Activated T-helper 17 cell treated with anti-CD3 and anti-CD28 coated beads, Interleukin-2, amount 50 U/mL, for 72 hours (primary cell): Measurements from ENCODE around the gene MILR1. TPM values are rescaled to one million over a fixed set of nuclear protein-coding genes. Genes with fewer than 3 reads are reported as not detected.
"Not testable (repeated sequence)": the region's sequence is repeated elsewhere in the genome, so short reads cannot be mapped to it uniquely, and the experiment has no call there.

Experiments
- ATAC-seq: fragments of 150-1000 bp; cut with Tn5 transposase; replicated peaks from 2 replicates; pipeline ENCODE4 v1.10.0; 2021; ENCODE audit warnings: mild to moderate bottlenecking, moderate library complexity
- H3K27ac Mint-ChIP-seq: one replicate; pipeline ENCODE4 v1.8.0; 2022; ENCODE audit warnings: mixed read lengths
- H3K27me3 Mint-ChIP-seq: one replicate; pipeline ENCODE4 v1.8.0; 2022; ENCODE audit warnings: mixed read lengths
- H3K36me3 Mint-ChIP-seq: one replicate; pipeline ENCODE4 v1.8.0; 2022; ENCODE audit warnings: low read depth, mild to moderate bottlenecking, mixed read lengths
- H3K4me1 Mint-ChIP-seq: one replicate; pipeline ENCODE4 v1.8.0; 2022; ENCODE audit warnings: mixed read lengths
- H3K4me3 Mint-ChIP-seq: one replicate; pipeline ENCODE4 v1.8.0; 2022; ENCODE audit warnings: mild to moderate bottlenecking, mixed read lengths
- H3K9me3 Mint-ChIP-seq: one replicate; pipeline ENCODE4 v1.8.0; 2022; ENCODE audit warnings: mixed read lengths
- total RNA-seq, 2 donors: library from RNA; stranded (reverse); gene quantifications; one replicate each; pipeline ENCODE4 v1.2.3, GENCODE V29; 2022

MILR1 gene
- total RNA-seq, 2 donors from 2014 or later, result not detected

DNA sequence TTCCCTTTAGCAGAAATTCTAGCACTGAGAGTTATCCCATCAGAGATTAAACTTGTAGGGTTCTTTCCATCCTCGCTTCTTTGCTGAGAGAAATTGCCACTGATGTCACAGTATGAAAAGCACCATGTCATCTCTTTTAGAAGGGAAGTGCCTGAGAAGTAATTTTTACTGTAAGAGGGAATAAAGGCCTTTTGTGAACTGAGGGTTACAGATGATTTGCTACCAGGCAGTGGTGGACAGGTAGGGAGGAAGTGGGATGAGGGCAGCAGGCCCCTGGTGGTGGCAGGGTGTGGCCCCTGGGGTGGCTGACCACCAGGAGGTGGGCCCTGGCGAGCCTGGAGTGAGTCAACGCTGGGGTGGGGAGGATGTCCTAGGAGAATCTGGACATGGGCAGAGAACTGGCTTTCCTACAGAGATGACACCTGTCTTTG is 6.4 kb upstream of the MILR1 start:
- no peaks in the 10 kb centered on the region for H3K27me3 Mint-ChIP-seq

DNA sequence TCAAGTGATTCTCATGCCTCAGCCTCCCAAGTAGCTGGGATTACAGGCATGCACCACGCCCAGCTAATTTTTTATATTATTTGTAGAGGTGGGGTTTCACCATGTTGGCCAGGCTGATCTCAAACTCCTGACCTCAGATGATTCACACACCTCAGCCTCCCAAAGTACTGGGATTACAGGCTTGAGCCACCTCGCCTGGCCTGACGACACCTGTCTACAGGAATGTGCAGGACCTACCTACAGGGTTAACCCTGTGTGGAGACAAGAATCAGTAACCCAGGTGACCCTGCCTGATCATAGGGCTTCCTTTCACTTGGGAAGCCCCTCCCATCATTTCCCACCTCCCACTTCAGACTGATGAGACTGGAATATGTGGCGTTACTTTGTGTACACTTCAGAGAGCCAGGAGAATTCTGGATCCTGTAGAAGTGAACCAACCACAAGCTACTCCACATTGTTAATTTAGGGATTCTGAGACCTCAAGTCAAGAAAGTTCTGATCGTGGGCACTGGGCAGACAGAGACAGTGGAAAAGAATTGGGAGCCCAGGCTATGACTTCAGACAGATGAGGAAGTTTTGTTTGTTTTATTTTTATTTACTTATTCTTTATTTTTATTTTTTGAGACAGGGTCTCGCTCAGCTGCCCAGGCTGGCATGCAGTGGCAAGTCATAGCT is 5.7 kb upstream of the MILR1 start:
- Mint-ChIP-seq H3K4me3 (no peak overlapping the region), H3K27me3 (no peaks in the 10 kb centered on the region), H3K27ac (peak overlapping the region; percentile 93), H3K9me3 (peaks cover 7% of the 10 kb centered on the region), H3K4me1 (peaks cover 10% of the 10 kb centered on the region), H3K36me3 (no peaks in the 10 kb centered on the region)
- peak; percentile 11 for ATAC-seq

More for the DNA sequence above, 6.4 kb upstream of the MILR1 start:
- ATAC-seq, result peak; percentile 61
- H3K36me3 Mint-ChIP-seq, result no peaks in the 10 kb centered on the region
- H3K27ac Mint-ChIP-seq, result peak overlapping the region; percentile 93
- H3K4me1 Mint-ChIP-seq, result peaks cover 10% of the 10 kb centered on the region
- peak overlapping the region; percentile 79 for H3K4me3 Mint-ChIP-seq
- peaks cover 10% of the 10 kb centered on the region for H3K9me3 Mint-ChIP-seq

DNA sequence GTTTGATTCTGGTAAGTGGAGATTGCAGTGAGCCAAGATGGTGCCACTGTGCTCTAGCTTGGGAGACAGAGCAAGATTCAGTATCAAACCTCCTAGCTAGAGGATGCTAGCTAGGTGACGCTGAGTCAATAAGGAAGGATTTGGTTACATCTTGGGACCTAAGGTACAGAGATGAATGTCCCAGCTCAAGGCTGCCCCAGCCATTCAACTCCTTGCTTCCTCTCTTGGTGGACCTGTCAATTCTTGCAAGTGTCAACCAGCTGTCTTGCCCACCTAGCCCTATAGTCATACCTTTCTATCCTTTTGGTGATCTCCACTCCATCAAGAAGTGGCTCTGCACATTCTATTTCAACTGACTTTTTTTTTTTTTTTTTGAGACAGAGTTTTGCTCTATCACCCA is 1.4 kb upstream of the MILR1 start:
- Mint-ChIP-seq H3K9me3 (no peaks in the 10 kb centered on the region), H3K27me3 (no peaks in the 10 kb centered on the region), H3K36me3 (no peaks in the 10 kb centered on the region), H3K27ac (no peak overlapping the region), H3K4me1 (peaks cover 3% of the 10 kb centered on the region), H3K4me3 (no peak overlapping the region)
- peak; percentile 35 for ATAC-seq

DNA sequence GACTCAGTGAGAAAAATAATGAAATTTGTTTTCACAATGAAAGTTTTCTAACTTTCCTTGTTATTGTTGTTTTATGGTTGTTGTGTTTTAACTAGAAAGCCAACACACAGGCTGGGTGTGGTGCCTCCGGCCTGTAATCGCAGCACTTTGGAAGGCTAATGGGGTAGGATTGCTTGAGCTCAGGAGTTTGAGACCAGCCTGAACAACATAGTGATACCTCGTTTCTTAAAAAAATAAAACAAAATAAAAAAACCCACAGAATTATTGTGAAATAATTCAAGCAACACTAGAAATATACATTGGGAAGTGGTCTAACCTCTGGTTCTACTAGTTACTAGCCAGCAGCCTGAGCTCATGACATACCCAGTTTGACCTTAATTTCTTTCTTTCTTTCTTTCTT is 630 bp downstream of the MILR1 start:
- no peak overlapping the region for H3K4me3 Mint-ChIP-seq
- H3K27ac Mint-ChIP-seq, result no peak overlapping the region
- H3K9me3 Mint-ChIP-seq, result no peaks in the 10 kb centered on the region
- no peak for ATAC-seq
- no peaks in the 10 kb centered on the region for H3K36me3 Mint-ChIP-seq
- no peaks in the 10 kb centered on the region for H3K27me3 Mint-ChIP-seq
- no peaks in the 10 kb centered on the region for H3K4me1 Mint-ChIP-seq

DNA sequence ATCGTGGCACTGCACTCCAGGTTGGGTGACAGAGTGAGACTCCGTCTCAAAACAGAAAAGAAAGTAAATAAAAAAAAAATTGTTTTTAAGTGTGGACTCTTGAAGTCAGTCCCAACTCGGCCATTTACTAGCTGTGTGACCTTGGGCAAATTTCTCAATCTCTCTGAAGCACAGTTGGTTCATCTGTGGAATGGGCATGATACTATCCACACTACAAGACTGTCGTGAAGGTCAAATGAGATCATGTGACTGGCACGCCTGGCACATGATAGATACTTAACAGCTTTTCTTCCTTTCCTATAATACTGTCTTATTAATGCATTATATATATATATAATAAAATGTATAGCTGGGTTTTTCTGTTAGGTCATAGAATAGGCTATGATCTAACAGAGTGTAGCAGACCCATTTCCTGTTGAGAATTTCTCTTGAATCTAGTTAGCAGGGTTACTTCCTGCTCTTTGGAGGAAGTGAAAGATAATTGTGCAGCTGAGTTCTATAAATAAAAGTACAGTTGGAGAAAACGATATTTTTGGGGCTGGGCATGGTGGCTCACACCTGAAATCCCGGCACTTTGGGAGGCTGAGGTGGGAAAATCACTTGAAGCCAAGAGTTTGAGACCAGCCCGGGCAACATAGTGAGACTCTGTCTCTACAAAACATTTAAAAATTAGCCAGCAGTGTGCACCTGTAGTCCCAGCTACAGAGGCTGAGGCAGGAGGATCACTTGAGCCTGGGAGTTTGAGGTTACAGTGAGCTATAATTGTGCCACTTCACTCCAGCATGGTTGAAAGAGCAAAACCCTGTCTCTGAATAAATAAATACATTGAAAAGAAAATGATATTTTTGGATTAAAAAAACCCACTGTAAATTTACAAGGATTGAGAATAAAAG is 7.3 kb downstream of the MILR1 start:
- peaks cover 10% of the 10 kb centered on the region for H3K4me1 Mint-ChIP-seq
- H3K4me3 Mint-ChIP-seq, result no peak overlapping the region
- H3K27ac Mint-ChIP-seq, result no peak overlapping the region
- H3K36me3 Mint-ChIP-seq, result no peaks in the 10 kb centered on the region
- no peaks in the 10 kb centered on the region for H3K27me3 Mint-ChIP-seq
- ATAC-seq, result no peak
- H3K9me3 Mint-ChIP-seq, result no peaks in the 10 kb centered on the region

DNA sequence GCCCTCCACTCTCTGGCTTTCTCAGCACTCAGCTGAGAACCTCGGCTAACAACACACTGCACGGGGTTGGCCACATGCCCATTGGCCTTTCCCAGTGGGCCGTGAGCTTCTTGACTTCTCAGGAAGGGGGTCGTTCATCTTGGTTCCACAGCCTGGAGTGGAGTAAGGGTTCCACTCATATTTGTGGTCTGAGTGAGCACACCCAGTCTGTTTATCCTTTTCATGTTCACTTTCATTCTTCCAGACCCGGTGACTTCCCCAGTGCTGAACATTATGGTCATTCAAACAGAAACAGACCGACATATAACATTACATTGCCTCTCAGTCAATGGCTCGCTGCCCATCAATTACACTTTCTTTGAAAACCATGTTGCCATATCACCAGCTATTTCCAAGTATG is 8.2 kb downstream of the MILR1 start:
- peaks cover 10% of the 10 kb centered on the region for H3K4me1 Mint-ChIP-seq
- no peak overlapping the region for H3K27ac Mint-ChIP-seq
- no peak for ATAC-seq
- H3K9me3 Mint-ChIP-seq, result no peaks in the 10 kb centered on the region
- H3K4me3 Mint-ChIP-seq, result no peak overlapping the region
- H3K27me3 Mint-ChIP-seq, result no peaks in the 10 kb centered on the region
- H3K36me3 Mint-ChIP-seq, result no peaks in the 10 kb centered on the region

DNA sequence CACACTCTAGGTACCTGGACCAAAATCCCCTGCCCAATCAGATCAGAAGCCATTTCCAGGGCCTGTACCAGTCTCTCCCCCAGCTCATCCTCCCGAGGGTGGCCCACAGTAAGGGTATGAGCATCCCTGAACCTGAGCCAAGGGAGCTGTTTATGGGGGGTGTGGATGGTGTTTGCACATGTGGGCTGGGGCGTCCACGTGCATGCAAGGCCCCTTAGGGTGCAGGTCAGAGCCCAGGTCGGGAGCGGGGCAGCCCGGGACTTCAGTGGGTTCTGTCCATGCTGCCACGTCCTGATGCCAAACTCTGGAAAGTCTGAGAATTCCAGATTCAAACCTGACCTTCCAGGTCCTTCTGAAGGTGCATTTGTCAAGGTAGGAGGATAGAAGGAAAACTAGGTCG is 9.8 kb downstream of the MILR1 start:
- peaks cover 10% of the 10 kb centered on the region for H3K4me1 Mint-ChIP-seq
- H3K9me3 Mint-ChIP-seq, result no peaks in the 10 kb centered on the region
- no peak for ATAC-seq
- H3K36me3 Mint-ChIP-seq, result no peaks in the 10 kb centered on the region
- no peaks in the 10 kb centered on the region for H3K27me3 Mint-ChIP-seq
- no peak overlapping the region for H3K27ac Mint-ChIP-seq
- H3K4me3 Mint-ChIP-seq, result no peak overlapping the region

DNA sequence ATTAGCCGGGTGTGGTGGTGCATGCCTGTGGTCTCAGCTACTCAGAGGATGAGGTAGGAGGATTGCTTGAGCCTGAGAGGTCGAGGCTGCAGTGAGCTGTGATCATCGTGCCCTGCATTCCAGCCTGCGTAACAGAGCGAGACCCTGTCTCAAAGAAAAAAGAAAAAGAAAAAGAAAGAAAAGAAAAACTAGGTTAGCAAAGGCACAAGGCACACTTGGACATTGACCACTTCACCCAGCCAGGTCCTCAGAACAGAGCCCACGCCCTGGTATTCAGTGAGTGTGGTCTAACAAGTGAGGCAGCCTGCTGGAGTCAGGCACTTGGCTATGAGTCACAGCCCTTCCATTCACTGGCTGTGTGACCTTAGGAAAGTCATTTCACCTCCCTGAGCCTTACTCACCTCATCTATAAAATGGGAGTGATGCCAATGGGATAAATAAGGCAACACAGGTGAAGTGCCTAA is 10.4 kb downstream of the MILR1 start:
- Mint-ChIP-seq H3K4me3 (no peak overlapping the region), H3K4me1 (peaks cover 10% of the 10 kb centered on the region), H3K27me3 (no peaks in the 10 kb centered on the region), H3K27ac (no peak overlapping the region), H3K36me3 (no peaks in the 10 kb centered on the region), H3K9me3 (no peaks in the 10 kb centered on the region)
- peak; percentile 57 for ATAC-seq

DNA sequence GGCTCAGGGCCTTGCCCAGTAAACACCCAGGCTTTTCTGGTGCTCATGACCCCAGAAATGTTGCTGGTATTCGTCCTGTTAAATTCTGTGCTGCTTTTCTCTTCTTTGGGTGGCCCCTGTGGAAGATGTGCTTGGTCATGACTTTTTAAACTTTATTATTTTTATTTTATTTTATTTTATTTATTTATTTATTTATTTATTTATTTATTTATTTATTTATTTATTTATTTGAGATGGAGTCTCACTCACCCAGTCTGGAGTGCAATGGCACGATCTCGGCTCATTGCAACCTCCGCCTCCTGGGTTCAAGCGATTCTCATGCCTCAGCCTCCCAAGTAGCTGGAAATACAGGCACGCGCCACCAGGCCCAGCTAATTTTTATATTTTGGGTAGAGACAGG is 10.9 kb downstream of the MILR1 start:
- not testable (repeated sequence) for H3K4me1 Mint-ChIP-seq, H3K27ac Mint-ChIP-seq, H3K27me3 Mint-ChIP-seq, H3K36me3 Mint-ChIP-seq, H3K9me3 Mint-ChIP-seq, H3K4me3 Mint-ChIP-seq, ATAC-seq

DNA sequence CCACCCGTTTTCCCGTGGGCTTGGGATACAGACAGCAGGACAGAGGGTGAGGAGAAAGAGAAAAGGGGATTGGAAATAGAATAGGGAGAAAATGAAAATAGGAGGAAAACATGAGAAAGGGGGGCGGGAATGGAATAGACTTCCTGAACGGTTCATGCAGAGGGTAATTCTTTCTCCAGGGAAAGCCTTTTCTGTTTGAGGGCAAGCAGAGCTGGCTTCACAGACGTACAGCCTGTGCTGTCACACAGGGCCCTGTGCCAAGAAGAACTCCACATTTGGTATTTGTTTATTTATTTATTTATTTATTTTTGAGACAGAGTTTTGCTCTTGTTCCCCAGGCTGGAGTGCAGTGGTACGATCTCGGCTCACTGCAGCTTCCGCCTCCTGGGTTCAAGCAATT is 12.0 kb downstream of the MILR1 start:
- no peak for ATAC-seq
- Mint-ChIP-seq H3K27ac (no peak overlapping the region), H3K4me3 (no peak overlapping the region), H3K27me3 (no peaks in the 10 kb centered on the region), H3K9me3 (no peaks in the 10 kb centered on the region), H3K36me3 (no peaks in the 10 kb centered on the region), H3K4me1 (peaks cover 10% of the 10 kb centered on the region)

DNA sequence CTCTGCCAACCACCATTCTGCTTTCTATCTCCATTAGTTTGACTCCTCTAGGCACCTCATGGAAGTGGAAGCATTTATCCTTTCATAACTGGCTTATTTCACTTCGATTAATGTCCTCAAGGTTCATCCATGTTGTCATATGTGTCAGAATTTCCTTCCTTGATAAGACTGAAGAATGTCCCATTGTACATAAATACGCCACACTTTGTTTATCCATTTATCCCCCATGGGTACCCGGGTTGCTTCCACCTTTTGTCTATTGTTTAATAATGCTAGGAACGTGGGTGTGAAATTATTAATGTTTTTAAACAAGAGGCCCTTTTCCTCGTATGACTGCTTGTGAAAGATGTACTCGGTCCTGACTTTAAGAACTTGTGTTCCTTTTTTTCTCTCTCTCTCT is 12.9 kb downstream of the MILR1 start:
- Mint-ChIP-seq H3K27me3 (no peaks in the 10 kb centered on the region), H3K27ac (no peak overlapping the region), H3K9me3 (no peaks in the 10 kb centered on the region), H3K4me1 (peaks cover 4% of the 10 kb centered on the region), H3K4me3 (no peak overlapping the region), H3K36me3 (no peaks in the 10 kb centered on the region)
- ATAC-seq, result no peak

DNA sequence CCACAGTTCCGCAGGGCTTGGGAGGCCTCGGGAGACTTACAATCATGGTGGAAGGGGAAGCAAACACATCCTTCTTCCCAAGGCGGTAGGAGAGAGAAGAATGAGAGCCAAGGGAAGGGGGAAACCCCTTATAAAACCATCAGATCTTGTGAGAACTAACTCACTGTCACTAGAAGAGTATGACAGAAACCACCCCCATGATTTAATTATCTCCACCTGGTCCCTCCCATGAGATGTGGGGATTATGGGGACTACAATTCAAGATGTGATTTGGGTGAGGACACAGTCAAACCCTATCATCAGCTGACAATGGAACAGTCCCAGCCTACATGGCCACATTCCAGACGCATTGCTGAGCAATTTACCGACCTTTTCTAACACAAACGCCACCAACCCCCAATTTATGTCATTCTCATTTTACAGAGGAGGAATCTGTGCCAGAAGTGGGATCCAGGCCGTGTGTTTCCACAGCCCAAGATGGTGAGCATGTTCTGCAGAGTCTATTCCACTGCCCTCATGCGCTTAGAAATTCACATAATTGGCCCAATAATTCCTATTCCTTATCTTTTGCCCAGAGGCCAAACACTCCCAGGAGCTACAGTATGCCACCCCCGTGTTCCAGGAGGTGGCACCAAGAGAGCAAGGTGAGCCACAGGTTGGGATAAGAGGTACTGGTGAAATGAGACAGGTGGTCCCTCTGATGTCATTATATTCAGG is 17.3 kb downstream of the MILR1 start:
- no peaks in the 10 kb centered on the region for H3K9me3 Mint-ChIP-seq

DNA sequence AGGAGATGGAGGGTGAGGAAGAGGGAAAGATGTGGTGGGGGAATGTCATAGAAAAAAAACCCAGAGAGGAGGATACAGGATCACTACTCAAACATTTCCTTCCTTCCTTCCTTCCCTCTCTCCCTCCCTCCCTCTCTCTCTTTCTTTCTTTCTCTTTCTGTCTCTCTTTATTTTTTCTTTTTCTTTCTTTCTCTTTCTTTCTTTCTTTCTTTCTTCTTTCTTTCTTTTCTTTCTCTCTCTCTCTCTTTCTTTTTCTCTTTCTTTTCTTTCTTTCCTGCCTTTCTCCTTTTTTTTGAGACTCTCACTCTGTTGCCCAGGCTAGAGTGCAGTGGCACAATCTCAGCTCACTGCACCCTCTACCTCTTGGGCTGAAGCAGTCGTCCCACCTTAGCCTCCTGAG is 17.9 kb downstream of the MILR1 start:
- not testable (repeated sequence) for H3K36me3 Mint-ChIP-seq, H3K4me1 Mint-ChIP-seq, ATAC-seq, H3K4me3 Mint-ChIP-seq, H3K27ac Mint-ChIP-seq, H3K9me3 Mint-ChIP-seq, H3K27me3 Mint-ChIP-seq

More for the DNA sequence above, 17.3 kb downstream of the MILR1 start:
- H3K27ac Mint-ChIP-seq, result no peak overlapping the region
- H3K4me3 Mint-ChIP-seq, result no peak overlapping the region
- H3K4me1 Mint-ChIP-seq, result no peaks in the 10 kb centered on the region
- H3K36me3 Mint-ChIP-seq, result no peaks in the 10 kb centered on the region
- H3K27me3 Mint-ChIP-seq, result no peaks in the 10 kb centered on the region
- ATAC-seq, result no peak

DNA sequence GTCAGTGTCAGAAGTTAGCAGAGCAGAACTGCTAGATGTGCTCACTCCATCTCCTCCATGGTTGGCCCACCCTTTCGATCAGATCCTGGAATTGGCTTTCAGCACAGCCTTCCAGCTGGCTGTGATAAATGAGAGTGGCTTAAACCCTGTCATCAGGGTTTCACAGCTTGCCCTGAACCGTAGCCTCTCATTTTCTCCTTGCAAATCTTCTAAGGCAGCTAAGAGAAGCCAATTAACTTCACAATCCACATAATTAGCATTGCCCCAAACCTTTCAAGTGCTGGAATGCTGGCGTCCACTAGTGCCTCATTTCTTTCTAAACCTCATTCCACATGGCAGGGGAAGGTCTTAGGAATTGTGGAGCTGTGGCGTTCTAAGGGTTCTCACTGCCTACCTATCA is 21.7 kb downstream of the MILR1 start:
- Mint-ChIP-seq H3K4me1 (no peaks in the 10 kb centered on the region), H3K36me3 (no peaks in the 10 kb centered on the region), H3K27ac (no peak overlapping the region), H3K4me3 (no peak overlapping the region), H3K9me3 (no peaks in the 10 kb centered on the region), H3K27me3 (no peaks in the 10 kb centered on the region)
- no peak for ATAC-seq
